ENCODE measurements around the gene OR4D6. TPM values are rescaled to one million over a fixed set of nuclear protein-coding genes. Genes with fewer than 3 reads are reported as not detected.
"Not testable (repeated sequence)": the region's sequence is repeated elsewhere in the genome, so short reads cannot be mapped to it uniquely, and the experiment has no call there.

OR4D6 gene
- total RNA-seq, result not detected

DNA sequence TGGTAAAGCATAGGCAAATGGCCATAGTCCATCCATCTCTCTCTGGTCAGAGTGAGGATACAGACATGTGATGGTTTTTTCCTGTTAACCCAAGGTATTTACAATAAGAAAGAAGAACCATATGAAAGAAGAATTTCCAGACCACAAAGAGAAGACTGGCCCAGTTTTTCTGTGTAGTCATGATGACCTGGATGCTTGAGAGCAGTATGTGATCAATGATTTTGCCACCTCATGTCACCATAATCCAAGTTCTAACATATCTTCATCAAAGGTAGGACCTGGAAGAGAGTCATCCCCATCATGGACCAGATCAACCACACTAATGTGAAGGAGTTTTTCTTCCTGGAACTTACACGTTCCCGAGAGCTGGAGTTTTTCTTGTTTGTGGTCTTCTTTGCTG lies at the start of gene OR4D6:
TSS of gene OR4D6 (plus strand) at position 301 of the 400 bp plus-strand sequence. CDS start at position 301, 0 bp downstream.
- CTCF ChIA-PET, result no interaction called here

DNA sequence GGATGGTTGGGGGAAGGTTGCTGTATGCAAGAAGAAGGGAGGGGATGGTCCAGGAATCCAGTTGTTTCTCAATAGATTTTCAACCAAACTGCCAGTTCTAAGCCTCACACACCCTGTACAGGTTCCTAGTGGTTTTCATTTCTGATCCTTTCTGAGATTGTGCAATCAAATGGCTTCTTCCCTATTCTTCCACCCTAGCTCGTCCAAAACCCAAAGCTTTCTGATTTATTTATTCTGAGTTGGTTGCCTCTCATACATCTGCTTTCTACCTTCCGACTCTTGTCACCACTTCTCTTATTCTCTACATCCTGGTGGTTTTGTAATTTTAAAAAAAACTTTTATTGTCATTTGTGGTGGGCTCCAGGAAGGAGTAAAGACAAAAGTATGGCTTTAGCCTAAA lies 43.1 kb upstream of the OR4D6 start:
- CTCF ChIA-PET, result no interaction called here
- POLR2A ChIA-PET, result no interaction called here
- H3K27me3 Mint-ChIP-seq, result peaks cover 16% of the 10 kb centered on the region
- H3K36me3 Mint-ChIP-seq (ENCODE audit: low read depth), result no peaks in the 10 kb centered on the region
- no peak overlapping the region for H3K4me3 Mint-ChIP-seq
- H3K27ac Mint-ChIP-seq, result no peak overlapping the region
- H3K4me1 Mint-ChIP-seq, result peaks cover 2% of the 10 kb centered on the region
- peaks cover 5% of the 10 kb centered on the region for H3K9me3 Mint-ChIP-seq
- no peak for DNase-seq

More for the DNA sequence above, at the start of gene OR4D6:
- no peaks in the 10 kb centered on the region for H3K9me3 Mint-ChIP-seq
- no peaks in the 10 kb centered on the region for H3K4me1 Mint-ChIP-seq
- no peak for DNase-seq
- POLR2A ChIA-PET, result no interaction called here
- H3K4me3 Mint-ChIP-seq, result no peak within 1 kb of the TSS
- no peak within 1 kb of the TSS for H3K27ac Mint-ChIP-seq
- H3K36me3 Mint-ChIP-seq (ENCODE audit: low read depth), result no peaks in the 10 kb centered on the region
- H3K27me3 Mint-ChIP-seq, result peaks cover 8% of the 10 kb centered on the region

DNA sequence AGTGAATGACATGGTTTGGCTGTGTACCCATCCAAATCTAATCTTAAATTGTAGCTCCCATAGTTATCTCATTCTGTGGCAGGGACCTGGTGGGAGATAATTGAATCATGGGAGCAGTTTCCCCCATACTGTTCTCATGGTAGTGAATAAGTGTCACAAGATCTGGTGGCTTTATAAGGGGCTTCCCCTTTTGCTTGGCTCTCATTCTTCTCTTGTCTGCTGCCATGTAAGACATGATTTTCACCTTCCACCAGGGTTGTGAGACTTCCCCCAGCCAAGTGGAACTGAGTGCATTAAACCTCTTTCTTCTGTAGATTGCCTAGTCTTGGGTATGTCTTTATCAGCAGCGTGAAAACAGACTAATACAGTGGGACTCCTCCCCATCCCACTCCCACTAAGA lies 41.6 kb upstream of the OR4D6 start:
- H3K27ac Mint-ChIP-seq, result no peak overlapping the region
- POLR2A ChIA-PET, result no interaction called here
- H3K4me3 Mint-ChIP-seq, result no peak overlapping the region
- H3K9me3 Mint-ChIP-seq, result peaks cover 3% of the 10 kb centered on the region
- no peak for DNase-seq
- no peaks in the 10 kb centered on the region for H3K36me3 Mint-ChIP-seq (ENCODE audit: low read depth)
- CTCF ChIA-PET, result no interaction called here
- H3K4me1 Mint-ChIP-seq, result peaks cover 2% of the 10 kb centered on the region
- H3K27me3 Mint-ChIP-seq, result peaks cover 16% of the 10 kb centered on the region

DNA sequence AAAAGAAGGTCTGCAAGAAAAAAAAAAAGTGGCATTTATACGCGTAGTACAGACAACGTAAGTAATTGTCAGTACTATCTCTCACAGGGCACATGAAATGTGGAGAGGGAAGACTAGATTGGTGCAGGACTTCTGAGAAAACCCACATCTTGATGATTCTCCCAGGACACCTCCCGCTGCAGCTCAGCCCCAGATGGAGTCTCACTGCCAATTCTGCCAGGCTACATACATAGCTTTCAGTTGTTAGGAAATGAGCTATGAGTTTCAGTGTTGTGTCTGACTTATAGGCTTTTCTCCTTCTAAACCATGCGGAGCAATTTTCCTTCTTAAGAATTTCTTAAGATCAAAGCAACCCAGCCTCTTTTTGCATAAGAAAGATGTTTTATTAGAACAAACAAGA lies 40.1 kb upstream of the OR4D6 start:
- Mint-ChIP-seq H3K4me3 (no peak overlapping the region), H3K36me3 (ENCODE audit: low read depth) (no peaks in the 10 kb centered on the region), H3K27ac (no peak overlapping the region), H3K27me3 (peaks cover 16% of the 10 kb centered on the region), H3K4me1 (peaks cover 2% of the 10 kb centered on the region), H3K9me3 (no peaks in the 10 kb centered on the region)
- DNase-seq, result no peak
- CTCF ChIA-PET, result no interaction called here
- POLR2A ChIA-PET, result no interaction called here

DNA sequence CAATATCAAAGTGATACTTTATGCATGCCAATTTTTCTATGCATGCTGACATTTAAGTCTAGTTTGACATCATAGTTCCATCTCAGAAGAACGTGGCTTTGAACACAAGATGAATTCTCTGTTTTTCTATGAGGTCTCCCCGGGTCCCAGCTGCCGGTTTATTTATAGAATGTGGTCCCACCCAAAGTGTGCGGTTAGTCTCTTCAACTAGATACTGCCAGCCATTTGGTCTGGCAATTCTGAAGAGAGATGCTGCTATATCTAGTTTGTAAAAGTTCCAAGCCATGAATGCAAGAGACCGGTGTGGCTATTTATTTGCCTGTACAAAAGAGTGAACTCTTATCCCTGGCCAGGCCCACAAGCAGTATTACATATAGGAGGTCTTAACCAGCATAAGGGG lies 39.7 kb upstream of the OR4D6 start:
- Mint-ChIP-seq H3K36me3 (ENCODE audit: low read depth) (no peaks in the 10 kb centered on the region), H3K27me3 (peaks cover 16% of the 10 kb centered on the region), H3K4me3 (no peak overlapping the region), H3K27ac (no peak overlapping the region), H3K4me1 (peaks cover 2% of the 10 kb centered on the region), H3K9me3 (no peaks in the 10 kb centered on the region)
- ChIA-PET POLR2A (no interaction called here), CTCF (interaction anchor here (2.8 kb wide), 1 partner anchor 13 kb away, joined by 8 read pairs; no protein-coding TSS in a partner anchor)
- no peak for DNase-seq

DNA sequence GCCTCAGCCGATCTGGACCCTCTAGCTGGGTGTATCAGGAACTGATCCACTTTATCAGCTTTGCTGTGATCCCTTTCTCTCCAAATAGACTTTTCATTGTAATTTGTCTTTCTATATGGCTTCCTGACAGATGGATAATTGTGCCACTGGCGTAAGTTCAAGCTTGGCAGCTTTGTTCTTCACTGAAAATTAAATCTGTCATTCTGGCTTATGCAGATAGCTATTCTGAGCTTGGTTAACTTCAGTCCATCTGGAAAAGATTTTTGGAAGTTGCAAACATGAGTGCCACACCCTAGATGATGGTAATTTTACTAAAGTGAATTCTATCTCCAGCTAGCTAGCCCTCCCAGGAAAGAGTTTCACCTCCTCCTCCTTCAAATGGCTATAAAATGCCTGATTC lies 38.6 kb upstream of the OR4D6 start:
- Mint-ChIP-seq H3K9me3 (no peaks in the 10 kb centered on the region), H3K27me3 (peaks cover 16% of the 10 kb centered on the region), H3K36me3 (ENCODE audit: low read depth) (no peaks in the 10 kb centered on the region), H3K4me1 (peaks cover 10% of the 10 kb centered on the region), H3K27ac (no peak overlapping the region), H3K4me3 (no peak overlapping the region)
- ChIA-PET CTCF (interaction anchor here (0.6 to 2.8 kb wide), 2 partner anchors 11 to 232 kb away, joined by 3 to 8 read pairs; no protein-coding TSS in a partner anchor), POLR2A (no interaction called here)
- no peak for DNase-seq

DNA sequence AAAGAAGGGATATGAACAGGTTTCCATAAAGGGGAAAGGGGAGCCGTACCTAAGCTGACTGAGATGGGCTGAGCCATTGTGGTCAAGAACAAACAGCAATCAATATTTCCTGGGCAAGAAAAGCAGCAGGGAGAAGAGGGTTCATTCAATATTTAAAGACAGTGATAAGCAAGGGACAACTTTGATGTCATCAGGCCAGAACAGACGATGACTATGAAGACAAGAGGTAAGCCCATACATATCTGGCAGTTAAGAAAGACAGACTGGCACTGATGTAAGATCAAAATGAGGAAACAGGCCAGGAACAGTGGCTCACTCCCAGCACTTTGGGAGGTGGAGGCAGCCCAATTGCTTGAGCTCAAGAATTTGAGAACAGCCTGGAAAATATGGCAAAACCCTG lies 32.9 kb upstream of the OR4D6 start:
- Mint-ChIP-seq H3K4me3 (no peak overlapping the region), H3K36me3 (ENCODE audit: low read depth) (no peaks in the 10 kb centered on the region), H3K9me3 (no peaks in the 10 kb centered on the region), H3K4me1 (peaks cover 9% of the 10 kb centered on the region), H3K27ac (no peak overlapping the region), H3K27me3 (peaks cover 3% of the 10 kb centered on the region)
- no peak for DNase-seq
- ChIA-PET CTCF (no interaction called here), POLR2A (no interaction called here)

DNA sequence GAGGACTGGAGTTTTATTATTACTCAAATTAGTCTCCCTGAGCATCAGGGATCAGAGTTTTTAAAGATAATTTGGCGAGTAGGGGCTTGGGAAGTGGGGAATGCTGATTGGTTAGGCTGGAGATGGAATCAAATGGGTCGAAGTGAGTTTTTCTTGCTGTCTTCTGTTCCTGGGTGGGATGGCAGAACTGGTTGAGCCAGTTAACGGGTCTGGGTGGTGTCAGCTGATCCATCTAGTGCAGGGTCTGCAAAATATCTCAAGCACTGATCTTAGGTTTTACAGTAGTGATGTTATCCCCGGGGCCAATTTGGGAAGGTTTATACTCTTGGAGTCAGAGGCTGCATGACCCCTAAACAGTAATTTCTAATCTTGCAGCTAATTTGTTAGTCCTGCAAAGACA lies 31.6 kb upstream of the OR4D6 start:
- ChIA-PET POLR2A (no interaction called here), CTCF (no interaction called here)
- no peak for DNase-seq
- H3K9me3 Mint-ChIP-seq, result no peaks in the 10 kb centered on the region
- no peaks in the 10 kb centered on the region for H3K36me3 Mint-ChIP-seq (ENCODE audit: low read depth)
- H3K27me3 Mint-ChIP-seq, result peaks cover 8% of the 10 kb centered on the region
- no peak overlapping the region for H3K4me3 Mint-ChIP-seq
- no peak overlapping the region for H3K27ac Mint-ChIP-seq
- peaks cover 9% of the 10 kb centered on the region for H3K4me1 Mint-ChIP-seq

DNA sequence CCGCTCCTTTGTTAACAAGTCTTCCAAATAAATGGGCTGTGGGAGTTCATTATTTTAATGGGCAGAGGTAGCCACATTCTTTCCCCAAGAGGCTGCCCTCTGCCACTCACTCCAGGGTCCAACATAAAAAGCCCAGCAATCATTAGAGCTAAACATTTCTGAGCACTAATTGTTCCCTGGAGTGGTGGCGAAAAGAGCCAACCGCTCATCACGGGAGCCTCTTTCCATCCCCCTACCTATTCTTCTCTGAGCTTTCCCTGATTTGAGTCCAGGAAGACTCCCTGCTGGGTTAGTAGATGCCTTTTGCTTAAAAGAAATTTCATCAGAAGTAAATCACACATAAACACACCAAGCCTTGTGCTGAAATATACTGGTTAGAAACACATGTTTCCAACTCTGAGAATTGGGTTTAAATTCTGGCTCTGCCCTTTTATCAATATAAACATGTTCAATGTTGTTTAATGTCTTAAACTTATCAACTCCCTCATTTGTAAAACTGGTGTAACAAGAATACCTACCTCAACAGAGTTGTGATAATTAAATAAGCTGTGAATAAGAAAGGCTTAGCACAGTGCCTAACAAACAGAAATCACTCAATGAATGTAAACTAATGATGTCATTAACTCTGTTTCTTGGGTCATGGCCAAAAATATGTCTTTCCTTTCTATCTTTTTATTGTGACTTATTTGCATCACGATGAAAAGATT lies 30.2 kb upstream of the OR4D6 start, which contains the start of gene OR5A2:
TSS of gene OR5A2 (minus strand) at position 53 of the 707 bp plus-strand sequence. CDS start 3,460 bp downstream, outside the sequence.
- CTCF ChIA-PET, result no interaction called here
- POLR2A ChIA-PET, result no interaction called here

DNA sequence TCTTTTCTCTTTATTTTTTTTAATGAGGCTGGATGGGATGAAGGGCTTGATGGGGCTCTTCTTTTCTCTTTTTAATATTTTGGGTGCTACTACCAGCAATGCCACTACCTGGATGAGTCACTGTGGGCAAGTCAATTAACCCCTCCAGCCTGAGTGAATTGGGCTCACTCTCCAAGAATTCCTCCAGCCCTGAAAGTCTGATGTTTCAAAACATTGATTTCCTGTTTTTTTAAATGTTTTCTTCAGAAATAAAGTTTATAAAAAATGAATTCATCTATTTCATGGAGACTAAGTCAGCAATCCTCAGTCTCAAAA lies 29.7 kb upstream of the OR4D6 start:
- H3K27me3 Mint-ChIP-seq, result peaks cover 10% of the 10 kb centered on the region
- H3K9me3 Mint-ChIP-seq, result no peaks in the 10 kb centered on the region
- no peaks in the 10 kb centered on the region for H3K36me3 Mint-ChIP-seq (ENCODE audit: low read depth)
- H3K27ac Mint-ChIP-seq, result no peak overlapping the region
- H3K4me3 Mint-ChIP-seq, result no peak overlapping the region
- peaks cover 9% of the 10 kb centered on the region for H3K4me1 Mint-ChIP-seq
- ChIA-PET POLR2A (no interaction called here), CTCF (no interaction called here)
- no peak for DNase-seq

More for the DNA sequence above, 30.2 kb upstream of the OR4D6 start, which contains the start of gene OR5A2:
- Mint-ChIP-seq H3K4me1 (peaks cover 9% of the 10 kb centered on the region), H3K36me3 (ENCODE audit: low read depth) (no peaks in the 10 kb centered on the region), H3K9me3 (no peaks in the 10 kb centered on the region), H3K27ac (no peak within 1 kb of the TSS), H3K27me3 (peaks cover 8% of the 10 kb centered on the region), H3K4me3 (no peak within 1 kb of the TSS)
- DNase-seq, result no peak

DNA sequence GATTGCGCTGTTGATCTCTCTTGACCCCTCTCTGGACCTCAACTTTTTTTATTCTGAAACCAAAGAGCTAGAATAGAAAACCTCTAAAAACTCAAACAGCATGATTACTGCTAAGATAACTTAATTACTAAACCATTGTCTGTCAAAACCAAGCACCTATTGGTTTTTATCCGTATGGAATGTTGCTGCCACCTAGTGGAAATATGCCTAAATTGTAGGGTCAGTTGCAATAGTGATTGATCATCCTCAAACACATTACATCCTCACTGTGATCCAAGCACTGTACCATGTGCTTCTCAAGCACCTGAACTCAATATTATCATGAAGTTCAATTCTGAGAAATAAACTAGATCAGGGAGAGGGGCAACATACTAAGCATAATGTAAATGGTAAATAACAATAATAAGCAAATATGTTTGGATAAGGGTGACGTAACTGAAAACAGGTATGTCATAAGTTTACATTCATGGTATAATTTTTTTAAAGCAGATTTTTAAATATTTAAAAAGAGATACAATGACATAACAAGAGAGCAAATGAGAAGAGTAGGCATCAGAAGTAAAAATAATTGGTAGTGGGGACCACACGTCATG lies 26.7 kb upstream of the OR4D6 start:
- no peaks in the 10 kb centered on the region for H3K9me3 Mint-ChIP-seq
- H3K4me3 Mint-ChIP-seq, result no peak overlapping the region
- no peak overlapping the region for H3K27ac Mint-ChIP-seq
- POLR2A ChIA-PET, result no interaction called here
- no peaks in the 10 kb centered on the region for H3K4me1 Mint-ChIP-seq
- CTCF ChIA-PET, result interaction anchor here (1.0 to 3.3 kb wide), 7 partner anchors 9 to 272 kb away, joined by 3 to 24 read pairs (median 8); partner anchors contain the start of gene DTX4
- peak; percentile 27 for DNase-seq
- peaks cover 12% of the 10 kb centered on the region for H3K27me3 Mint-ChIP-seq
- no peaks in the 10 kb centered on the region for H3K36me3 Mint-ChIP-seq (ENCODE audit: low read depth)

DNA sequence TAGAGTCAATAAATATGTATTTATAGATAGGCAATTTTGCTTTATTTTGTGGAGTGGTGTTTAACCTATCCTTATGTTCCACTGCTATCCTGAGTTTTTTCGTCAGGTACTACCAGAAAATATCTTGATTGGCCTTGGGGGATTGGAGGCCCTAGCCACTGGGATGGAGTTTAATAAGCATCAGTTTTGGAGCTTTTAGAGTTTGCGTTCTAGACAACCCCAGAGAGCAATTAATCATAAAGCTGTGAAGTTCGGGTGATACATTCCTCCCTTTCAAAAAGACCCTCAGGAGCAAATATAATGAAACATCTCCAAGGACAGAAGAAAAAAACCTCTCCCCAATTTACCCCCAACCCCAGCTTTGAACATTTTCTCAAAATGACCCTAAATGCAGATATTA lies 20.6 kb upstream of the OR4D6 start, which contains the start of gene OR5A1:
TSS of gene OR5A1 (plus strand) at position 301 of the 400 bp plus-strand sequence. CDS start 6,700 bp downstream, outside the sequence.
- no peaks in the 10 kb centered on the region for H3K9me3 Mint-ChIP-seq
- H3K4me1 Mint-ChIP-seq, result no peaks in the 10 kb centered on the region

DNA sequence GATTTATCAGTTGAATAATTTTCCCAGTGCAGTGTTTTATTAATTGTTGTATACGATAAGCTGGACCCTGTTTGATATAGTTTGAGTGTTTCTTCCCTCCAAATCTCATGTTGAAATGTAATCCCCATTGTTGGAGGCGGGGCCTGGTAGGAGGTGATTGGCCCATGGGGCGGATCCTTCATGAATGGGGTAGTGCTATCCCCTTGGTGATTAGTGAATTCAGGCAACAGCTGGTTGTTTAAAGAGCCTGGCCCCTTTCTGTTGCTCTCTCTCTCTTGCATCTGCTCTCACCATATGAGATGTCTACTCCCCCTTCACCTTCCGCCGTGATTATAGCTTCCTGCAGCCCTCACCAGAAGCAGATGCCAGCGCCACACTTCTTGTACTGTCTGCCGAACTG lies 19.0 kb upstream of the OR4D6 start:
- no peaks in the 10 kb centered on the region for H3K36me3 Mint-ChIP-seq (ENCODE audit: low read depth)
- no peak overlapping the region for H3K27ac Mint-ChIP-seq
- ChIA-PET POLR2A (no interaction called here), CTCF (no interaction called here)
- H3K4me1 Mint-ChIP-seq, result no peaks in the 10 kb centered on the region
- H3K9me3 Mint-ChIP-seq, result no peaks in the 10 kb centered on the region
- H3K4me3 Mint-ChIP-seq, result no peak overlapping the region
- DNase-seq, result no peak
- H3K27me3 Mint-ChIP-seq, result peaks cover 11% of the 10 kb centered on the region

More for the DNA sequence above, 20.6 kb upstream of the OR4D6 start, which contains the start of gene OR5A1:
- Mint-ChIP-seq H3K27me3 (peaks cover 15% of the 10 kb centered on the region), H3K27ac (no peak within 1 kb of the TSS), H3K4me3 (no peak within 1 kb of the TSS), H3K36me3 (ENCODE audit: low read depth) (no peaks in the 10 kb centered on the region)
- CTCF ChIA-PET, result interaction anchor here (0.6 to 1.1 kb wide), 2 partner anchors 250 to 266 kb away, joined by 3 read pairs; no protein-coding TSS in a partner anchor
- no peak for DNase-seq
- POLR2A ChIA-PET, result no interaction called here

DNA sequence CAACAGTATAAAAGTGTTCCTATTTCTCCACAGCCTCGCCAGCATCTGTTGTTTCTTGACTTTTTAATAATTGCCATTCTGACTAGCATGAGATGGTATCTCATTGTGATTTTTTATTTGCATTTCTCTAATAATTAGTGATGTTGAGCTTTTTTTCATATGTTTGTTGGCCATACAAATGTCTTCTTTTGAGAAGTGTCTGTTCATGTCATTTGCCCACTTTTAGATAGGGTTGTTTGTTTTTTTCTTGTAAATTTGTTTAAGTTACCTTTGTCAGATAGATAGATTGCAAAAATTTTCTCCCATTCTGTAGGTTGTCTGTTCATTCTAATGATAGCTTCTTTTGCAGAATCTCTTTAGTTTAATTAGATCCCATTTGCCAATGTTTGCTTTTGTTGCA lies 11.1 kb upstream of the OR4D6 start:
- H3K36me3 Mint-ChIP-seq (ENCODE audit: low read depth); H3K27ac Mint-ChIP-seq; H3K9me3 Mint-ChIP-seq; H3K4me3 Mint-ChIP-seq; CTCF ChIA-PET; DNase-seq; H3K27me3 Mint-ChIP-seq; POLR2A ChIA-PET; H3K4me1 Mint-ChIP-seq: not testable (repeated sequence)
